Erythroblast (primary cell): ENCODE data around the gene RNF220.

ENCODE experiments used
- GATA1 ChIP-seq: IDR thresholded peaks from 2 replicates; pipeline ENCODE4 v1.6.1; 2011; ENCODE audit warnings: low read depth, mild to moderate bottlenecking, control low read depth, low read length, moderate library complexity
- POLR2A ChIP-seq: IDR thresholded peaks from 2 replicates; pipeline ENCODE4 v1.6.1; 2011; ENCODE audit warnings: mild to moderate bottlenecking, low read length

DNA sequence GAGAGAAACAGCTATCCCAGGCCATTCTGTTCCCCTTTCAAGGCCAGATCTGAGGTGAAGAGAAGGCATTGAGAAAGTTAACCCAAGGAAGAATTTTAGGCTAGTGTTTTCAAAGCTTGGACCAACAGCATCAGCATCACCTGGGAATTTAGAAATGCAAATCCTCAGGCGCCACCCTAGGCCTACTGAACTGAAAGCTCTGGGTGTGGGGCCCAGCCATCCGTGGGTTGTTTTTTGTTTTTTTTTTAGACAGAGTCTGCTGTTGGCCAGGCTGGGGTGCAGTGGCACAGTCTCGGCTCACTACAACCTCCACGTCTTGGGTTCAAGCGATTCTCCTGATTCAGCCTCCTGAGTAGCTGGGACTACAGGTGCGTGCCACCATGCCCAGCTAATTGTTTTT lies 98.6 kb downstream of the RNF220 start:
- TF ChIP-seq POLR2A (no peak), GATA1 (no peak)
